HCT116 (cell line): Measurements from ENCODE around the gene ZNF155. TPM values are rescaled to one million over a fixed set of nuclear protein-coding genes. Genes with fewer than 3 reads are reported as not detected.

Experiments
- ATAC-seq: fragments of 200-7000 bp; cut with Tn5 transposase; 2 replicates; pipeline ENCODE4 v1.9.1; 2020; ENCODE audit warnings: mild to moderate bottlenecking, moderate library complexity
- BruUV-seq: library from RNA; stranded (reverse); fragments of 400-500 nt; replicated peaks from 2 replicates; lab custom pipeline; 2021; lab: Mats Ljungman, UMichigan
- CTCF ChIA-PET: fragments of 300-600 bp; sonication (Branson Sonifier 250); formaldehyde crosslinking; loops from one replicate; lab custom pipeline; 2021; ENCODE audit warnings: antibody characterized with exemption; lab: Charles Lee
- POLR2A ChIA-PET: fragments of 300-600, 350-600 bp; sonication (Branson Sonifier 250); formaldehyde crosslinking; loops from one replicate; lab custom pipeline; 2021; ENCODE audit warnings: antibody characterized with exemption; lab: Charles Lee
- RAD21 ChIA-PET, 2 experiments: fragments of 300-600 bp; sonication (Branson Sonifier 250); formaldehyde crosslinking; loops; one replicate each; lab custom pipeline; 2023; ENCODE audit warnings: low total read pairs in 2 of 2; ENCODE audit not compliant: uncharacterized antibody in 2 of 2, unreplicated experiment in 2 of 2, low non-redundant PET in 1 of 2; lab: Charles Lee
- DNase-seq: peaks from one replicate; pipeline ENCODE4 v3.0.0-alpha.2; 2010; ENCODE audit warnings: low read depth, low spot score
- H2AFZ ChIP-seq: fragments of 200-600 bp; shearing (Covaris generic), sonication (generic); 2 replicates; pipeline ENCODE4 v1.6.1; 2017; ENCODE audit warnings: low read depth, mixed run types, mixed read lengths, antibody characterized with exemption, low read length; ENCODE audit not compliant: poor library complexity, severe bottlenecking
- H3K27ac ChIP-seq: 2 replicates; pipeline ENCODE4 v1.5.1; 2012; ENCODE audit warnings: low read depth, low read length
- H3K27me3 ChIP-seq: fragments of 200-600 bp; sonication (generic); 2 replicates; pipeline ENCODE4 v1.6.1; 2016; ENCODE audit warnings: mixed run types, low read length, mixed read lengths; ENCODE audit not compliant: insufficient read depth
- H3K36me3 ChIP-seq, 2 experiments: fragments of 200-500 bp in 1 of 2; fragments of 200-600 bp in 1 of 2; sonication (Bioruptor generic) in 1 of 2; sonication (generic) in 1 of 2; 2 replicates each; pipeline versions ENCODE4 v1.5.1 to v1.6.1; 2014 to 2016; ENCODE audit warnings: low read length in 2 of 2, inconsistent platforms in 1 of 2, mixed read lengths in 1 of 2, mixed run types in 1 of 2; ENCODE audit not compliant: insufficient read depth in 2 of 2, control insufficient read depth in 1 of 2
- H3K4me1 ChIP-seq, 2 experiments: fragments of 200-600 bp in 1 of 2; sonication (generic) in 1 of 2; 2 replicates each; pipeline versions ENCODE4 v1.5.1 to v1.6.1; 2012 to 2017; ENCODE audit warnings: low read length in 2 of 2, inconsistent platforms in 1 of 2, mild to moderate bottlenecking in 1 of 2, mixed read lengths in 1 of 2, mixed run types in 1 of 2, moderate library complexity in 1 of 2; ENCODE audit not compliant: insufficient read depth in 2 of 2, control insufficient read depth in 1 of 2
- H3K4me2 ChIP-seq: fragments of 200-600 bp; sonication (generic); 2 replicates; pipeline ENCODE4 v1.6.1; 2017; ENCODE audit warnings: mixed run types, low read length, mixed read lengths
- H3K4me3 ChIP-seq, 2 experiments: fragments of 200-600 bp in 1 of 2; sonication (generic) in 1 of 2; replicated peaks in 1 of 2; 2 replicates each; pipeline ENCODE4 v1.5.1; 2011 to 2016; ENCODE audit warnings: low read length in 2 of 2, control low read depth in 1 of 2, low read depth in 1 of 2, mild to moderate bottlenecking in 1 of 2, mixed read lengths in 1 of 2, mixed run types in 1 of 2
- H3K79me2 ChIP-seq: fragments of 200-600 bp; sonication (generic); 2 replicates; pipeline ENCODE4 v1.6.1; 2017; ENCODE audit warnings: mild to moderate bottlenecking, mixed run types, low read length, moderate library complexity, mixed read lengths; ENCODE audit not compliant: insufficient read depth
- H3K9ac ChIP-seq: fragments of 200-600 bp; sonication (generic); 2 replicates; pipeline ENCODE4 v1.6.1; 2016; ENCODE audit warnings: low read length, mixed read lengths
- H3K9me2 ChIP-seq: fragments of 200-600 bp; sonication (generic), shearing (Covaris generic); 2 replicates; pipeline ENCODE4 v1.6.1; 2017; ENCODE audit warnings: mixed run types, mild to moderate bottlenecking, moderate library complexity; ENCODE audit not compliant: insufficient read depth
- H3K9me3 ChIP-seq, 2 experiments: fragments of 200-500 bp in 1 of 2; fragments of 200-600 bp in 1 of 2; sonication (Bioruptor generic) in 1 of 2; sonication (generic) in 1 of 2; 2 replicates each; pipeline ENCODE4 v1.6.1; 2014 to 2017; ENCODE audit warnings: low read length in 2 of 2, mixed read lengths in 2 of 2, inconsistent platforms in 1 of 2, low read depth in 1 of 2, mild to moderate bottlenecking in 1 of 2, mixed run types in 1 of 2, moderate library complexity in 1 of 2; ENCODE audit not compliant: control insufficient read depth in 1 of 2, insufficient read depth in 1 of 2
- H4K20me1 ChIP-seq: fragments of 200-600 bp; sonication (generic), shearing (Covaris generic); 2 replicates; pipeline ENCODE4 v1.6.1; 2017; ENCODE audit warnings: mixed run types, mild to moderate bottlenecking, moderate library complexity; ENCODE audit not compliant: insufficient read depth
- CBX3 ChIP-seq: IDR thresholded peaks from 2 replicates; pipeline ENCODE4 v1.6.1; 2012; ENCODE audit warnings: low read depth
- CEBPB ChIP-seq: IDR thresholded peaks from 2 replicates; pipeline ENCODE4 v1.6.1; 2012; ENCODE audit warnings: low read depth
- EGR1 ChIP-seq: IDR thresholded peaks from 2 replicates; pipeline ENCODE4 v1.6.1; 2012; ENCODE audit warnings: low read depth
- ELF1 ChIP-seq: IDR thresholded peaks from 2 replicates; pipeline ENCODE4 v1.6.1; 2012; ENCODE audit warnings: low read depth, borderline replicate concordance
- EZH2 ChIP-seq: fragments of 200-600 bp; sonication (generic); IDR thresholded peaks from 2 replicates; pipeline ENCODE4 v1.6.1; 2017; ENCODE audit warnings: antibody characterized with exemption, mixed run types
- JUND ChIP-seq: IDR thresholded peaks from 2 replicates; pipeline ENCODE4 v1.6.1; 2012
- TCF7L2 ChIP-seq: IDR thresholded peaks from 2 replicates; pipeline ENCODE4 v1.7.0; 2011; ENCODE audit warnings: borderline replicate concordance, inconsistent platforms; ENCODE audit not compliant: insufficient read depth, insufficient read length; ENCODE audit errors: extremely low read depth
- ZNF274 ChIP-seq: fragments of 200-500 bp; sonication (Bioruptor generic); IDR thresholded peaks from 2 replicates; pipeline ENCODE4 v1.6.1; 2014; ENCODE audit warnings: mild to moderate bottlenecking, low read depth, low read length, inconsistent platforms
- intact Hi-C: fragments of 100-400 bp; cut with micrococcal nuclease; formaldehyde crosslinking; loops from 2 replicates; pipeline ENCODE4 v1.10.0; 2022
- total RNA-seq: library from RNA; stranded (reverse); gene quantifications from one replicate; pipeline ENCODE4 v1.2.1, GENCODE V29; 2021; ENCODE audit not compliant: unreplicated experiment
- TF ChIP-seq, protein P1 (sequence below): IDR thresholded peaks from 2 replicates; pipeline ENCODE4 v1.6.1; 2011; ENCODE audit warnings: mild to moderate bottlenecking, low read length, moderate library complexity; ENCODE audit not compliant: insufficient replicate concordance; ENCODE audit errors: extremely low read depth
- TF ChIP-seq, protein P2 (sequence below), 3 experiments: fragments of 200-600 bp in 1 of 3; sonication (generic) in 1 of 3; IDR thresholded peaks in 2 of 3; conservative IDR thresholded peaks in 1 of 3; 2 replicates each; pipeline ENCODE4 v1.5.1; 2012 to 2017; ENCODE audit warnings: low read depth in 2 of 3, low read length in 2 of 3, antibody characterized with exemption in 1 of 3, borderline replicate concordance in 1 of 3, control low read depth in 1 of 3, mild to moderate bottlenecking in 1 of 3, mixed read lengths in 1 of 3, mixed run types in 1 of 3, moderate library complexity in 1 of 3; ENCODE audit not compliant: insufficient read depth in 1 of 3

Gene ZNF155
- total RNA-seq, 1 experiment from 2014 or later = 2.2 TPM

GRCh38 chr19:43957891-43958290 lies 26.1 kb upstream of the ZNF155 start:
- ATAC-seq (no peak), DNase-seq (no peak)
- ChIA-PET CTCF (no interaction called here), RAD21 (no interaction called here), POLR2A (no interaction called here)
- Histone ChIP-seq H3K4me3 (no peak overlapping the region), H3K79me2 (no peaks in the 10 kb centered on the region), H3K27me3 (no peaks in the 10 kb centered on the region), H3K9me3 (peaks cover 15 to 16% of the 10 kb centered on the region in 2 experiments; a peak in 2 of 4 replicates), H3K4me2 (no peak overlapping the region), H3K4me1 (no peaks in the 10 kb centered on the region), H3K36me3 (no peaks in the 10 kb centered on the region; a peak in 1 of 4 replicates), H4K20me1 (no peaks in the 10 kb centered on the region), H2AFZ (no peak overlapping the region), H3K9me2 (no peaks in the 10 kb centered on the region), H3K9ac (no peak overlapping the region), H3K27ac (no peak overlapping the region)
- intact Hi-C loops = no loop called here
- BruUV-seq = no TSS peak
- TF ChIP-seq EGR1 = no peak
- TF ChIP-seq, protein P1, sequence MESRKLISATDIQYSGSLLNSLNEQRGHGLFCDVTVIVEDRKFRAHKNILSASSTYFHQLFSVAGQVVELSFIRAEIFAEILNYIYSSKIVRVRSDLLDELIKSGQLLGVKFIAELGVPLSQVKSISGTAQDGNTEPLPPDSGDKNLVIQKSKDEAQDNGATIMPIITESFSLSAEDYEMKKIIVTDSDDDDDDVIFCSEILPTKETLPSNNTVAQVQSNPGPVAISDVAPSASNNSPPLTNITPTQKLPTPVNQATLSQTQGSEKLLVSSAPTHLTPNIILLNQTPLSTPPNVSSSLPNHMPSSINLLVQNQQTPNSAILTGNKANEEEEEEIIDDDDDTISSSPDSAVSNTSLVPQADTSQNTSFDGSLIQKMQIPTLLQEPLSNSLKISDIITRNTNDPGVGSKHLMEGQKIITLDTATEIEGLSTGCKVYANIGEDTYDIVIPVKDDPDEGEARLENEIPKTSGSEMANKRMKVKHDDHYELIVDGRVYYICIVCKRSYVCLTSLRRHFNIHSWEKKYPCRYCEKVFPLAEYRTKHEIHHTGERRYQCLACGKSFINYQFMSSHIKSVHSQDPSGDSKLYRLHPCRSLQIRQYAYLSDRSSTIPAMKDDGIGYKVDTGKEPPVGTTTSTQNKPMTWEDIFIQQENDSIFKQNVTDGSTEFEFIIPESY = no peak
- no peak for TF ChIP-seq CBX3
- TF ChIP-seq EZH2 = no peak
- TF ChIP-seq ELF1 = no peak
- no peak for TF ChIP-seq TCF7L2
- TF ChIP-seq JUND = no peak
- no peak for TF ChIP-seq CEBPB
- TF ChIP-seq, protein P2, sequence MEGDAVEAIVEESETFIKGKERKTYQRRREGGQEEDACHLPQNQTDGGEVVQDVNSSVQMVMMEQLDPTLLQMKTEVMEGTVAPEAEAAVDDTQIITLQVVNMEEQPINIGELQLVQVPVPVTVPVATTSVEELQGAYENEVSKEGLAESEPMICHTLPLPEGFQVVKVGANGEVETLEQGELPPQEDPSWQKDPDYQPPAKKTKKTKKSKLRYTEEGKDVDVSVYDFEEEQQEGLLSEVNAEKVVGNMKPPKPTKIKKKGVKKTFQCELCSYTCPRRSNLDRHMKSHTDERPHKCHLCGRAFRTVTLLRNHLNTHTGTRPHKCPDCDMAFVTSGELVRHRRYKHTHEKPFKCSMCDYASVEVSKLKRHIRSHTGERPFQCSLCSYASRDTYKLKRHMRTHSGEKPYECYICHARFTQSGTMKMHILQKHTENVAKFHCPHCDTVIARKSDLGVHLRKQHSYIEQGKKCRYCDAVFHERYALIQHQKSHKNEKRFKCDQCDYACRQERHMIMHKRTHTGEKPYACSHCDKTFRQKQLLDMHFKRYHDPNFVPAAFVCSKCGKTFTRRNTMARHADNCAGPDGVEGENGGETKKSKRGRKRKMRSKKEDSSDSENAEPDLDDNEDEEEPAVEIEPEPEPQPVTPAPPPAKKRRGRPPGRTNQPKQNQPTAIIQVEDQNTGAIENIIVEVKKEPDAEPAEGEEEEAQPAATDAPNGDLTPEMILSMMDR (IDR thresholded peaks at IDR 0.05 in 2 of 3, conservative IDR thresholded peaks at IDR 0.05 in 1 of 3; ENCODE audit: borderline replicate concordance in 1 of 3, insufficient read depth in 1 of 3, low read depth in 2 of 3, low read length in 2 of 3) = no peak
- TF ChIP-seq ZNF274 = no peak
